Neural crest cell (in vitro differentiated cells): ENCODE measurements around the gene HDAC11. TPM values are rescaled to one million over a fixed set of nuclear protein-coding genes. Genes with fewer than 3 reads are reported as not detected.

ENCODE experiments used
- DNase-seq: peaks from one replicate; pipeline ENCODE4 v3.0.0; 2021; ENCODE audit warnings: low read depth, mixed read lengths, low spot score
- H3K27ac Mint-ChIP-seq: one replicate; pipeline ENCODE4 v1.8.0; 2021; ENCODE audit warnings: mild to moderate bottlenecking, mixed read lengths; ENCODE audit not compliant: unreplicated experiment
- H3K27me3 Mint-ChIP-seq: 2 replicates; pipeline ENCODE4 v1.8.0; 2021; ENCODE audit warnings: low read depth, mild to moderate bottlenecking, mixed read lengths
- H3K36me3 Mint-ChIP-seq: 2 replicates; pipeline ENCODE4 v1.8.0; 2021; ENCODE audit warnings: low read depth, mild to moderate bottlenecking, mixed read lengths
- H3K4me1 Mint-ChIP-seq: 2 replicates; pipeline ENCODE4 v1.8.0; 2021; ENCODE audit warnings: mixed read lengths
- H3K4me3 Mint-ChIP-seq: one replicate; pipeline ENCODE4 v1.8.0; 2021; ENCODE audit warnings: mild to moderate bottlenecking, mixed read lengths
- H3K9me3 Mint-ChIP-seq: 2 replicates; pipeline ENCODE4 v1.8.0; 2021; ENCODE audit warnings: mixed read lengths
- CTCF ChIP-seq: fragments of 200-600 bp; sonication (generic); conservative IDR thresholded peaks from 2 replicates; pipeline ENCODE4 v1.5.0; 2021; ENCODE audit warnings: antibody characterized with exemption, mild to moderate bottlenecking
- total RNA-seq: library from RNA; stranded (reverse); gene quantifications from 2 replicates; pipeline ENCODE4 v1.2.1, GENCODE V29; 2021

Gene HDAC11
- total RNA-seq, 1 donor from 2014 or later, result 14.0 TPM

DNA sequence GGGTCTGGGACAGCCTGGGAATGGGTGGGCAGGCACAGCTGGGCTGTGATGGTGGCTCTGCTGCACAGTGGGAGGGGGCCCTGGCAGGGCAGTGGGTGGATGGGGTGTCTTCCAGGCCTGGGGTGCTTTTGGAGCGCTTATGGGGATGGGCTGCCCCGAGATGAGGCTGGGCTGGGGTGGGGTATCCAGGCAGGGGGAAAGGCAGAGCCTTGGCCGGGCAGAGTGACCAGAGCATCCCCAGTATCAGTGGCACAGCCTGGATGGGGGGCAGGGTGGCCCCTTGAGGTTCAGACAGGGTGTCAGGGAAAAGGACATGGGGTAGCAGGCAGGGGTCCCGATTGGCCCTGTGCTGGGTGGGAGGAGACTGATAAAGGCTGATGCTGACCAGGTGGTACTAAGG lies 26.6 kb downstream of the HDAC11 start:
- H3K4me1 Mint-ChIP-seq, result peaks cover 25% of the 10 kb centered on the region
- H3K27ac Mint-ChIP-seq, result no peak overlapping the region
- no peaks in the 10 kb centered on the region for H3K36me3 Mint-ChIP-seq
- no peak for DNase-seq
- no peaks in the 10 kb centered on the region for H3K9me3 Mint-ChIP-seq
- no peak for TF ChIP-seq CTCF
- no peaks in the 10 kb centered on the region for H3K27me3 Mint-ChIP-seq
- H3K4me3 Mint-ChIP-seq, result no peak overlapping the region

DNA sequence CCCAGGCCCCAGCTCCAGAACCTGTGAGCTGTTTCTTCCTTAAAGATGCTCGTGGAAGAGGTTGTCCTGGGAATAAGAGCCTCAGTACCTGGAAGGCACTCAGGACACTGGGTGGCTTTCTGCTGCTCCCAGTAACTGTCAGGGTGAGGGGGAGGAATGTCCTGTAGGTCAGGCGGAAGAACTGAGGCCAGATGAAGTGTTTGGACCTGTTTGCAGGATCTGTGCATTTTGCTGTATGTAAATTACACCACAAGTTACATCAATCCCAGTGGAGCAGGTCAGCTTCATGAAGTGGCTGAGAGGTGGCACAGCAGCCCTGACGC lies 27.1 kb downstream of the HDAC11 start:
- H3K9me3 Mint-ChIP-seq, result no peaks in the 10 kb centered on the region
- peak overlapping the region; percentile 21 for H3K27ac Mint-ChIP-seq
- no peak for TF ChIP-seq CTCF
- H3K27me3 Mint-ChIP-seq, result no peaks in the 10 kb centered on the region
- H3K36me3 Mint-ChIP-seq, result no peaks in the 10 kb centered on the region
- H3K4me1 Mint-ChIP-seq, result peaks cover 25% of the 10 kb centered on the region
- no peak for DNase-seq
- H3K4me3 Mint-ChIP-seq, result no peak overlapping the region

GRCh38 chr3:13507570-13508339 lies 27.6 kb downstream of the HDAC11 start:
- H3K4me1 Mint-ChIP-seq, result peaks cover 25% of the 10 kb centered on the region
- H3K27me3 Mint-ChIP-seq, result no peaks in the 10 kb centered on the region
- no peak for TF ChIP-seq CTCF
- no peak overlapping the region for H3K27ac Mint-ChIP-seq
- no peak overlapping the region for H3K4me3 Mint-ChIP-seq
- no peaks in the 10 kb centered on the region for H3K9me3 Mint-ChIP-seq
- no peak for DNase-seq
- H3K36me3 Mint-ChIP-seq, result no peaks in the 10 kb centered on the region

- Mint-ChIP-seq H3K36me3 (no peaks in the 10 kb centered on the region), H3K27ac (no peak overlapping the region), H3K4me3 (no peak overlapping the region), H3K27me3 (no peaks in the 10 kb centered on the region), H3K9me3 (no peaks in the 10 kb centered on the region), H3K4me1 (peaks cover 28% of the 10 kb centered on the region)
- DNase-seq, result no peak
- TF ChIP-seq CTCF, result no peak
These were observed 28.4 kb downstream of the HDAC11 start for GRCh38 chr3:13508496-13508895.

GRCh38 chr3:13509059-13509815 lies 29.1 kb downstream of the HDAC11 start:
- DNase-seq, result no peak
- Mint-ChIP-seq H3K9me3 (no peaks in the 10 kb centered on the region), H3K36me3 (no peaks in the 10 kb centered on the region), H3K27ac (no peak overlapping the region), H3K4me1 (peaks cover 28% of the 10 kb centered on the region), H3K4me3 (no peak overlapping the region), H3K27me3 (no peaks in the 10 kb centered on the region)
- no peak for TF ChIP-seq CTCF
